WTC11 (cell line): ENCODE measurements around the gene LMCD1. TPM values are rescaled to one million over a fixed set of nuclear protein-coding genes. Genes with fewer than 3 reads are reported as not detected.

ENCODE experiments used
- ATAC-seq: fragments of 200-7000 bp; cut with Tn5 transposase; 2 replicates; pipeline ENCODE4 v1.10.0; 2021; ENCODE audit warnings: mild to moderate bottlenecking, moderate library complexity
- CTCF ChIA-PET: fragments of 300-600 bp; sonication (Branson Sonifier 250); formaldehyde crosslinking; loops from one replicate; lab custom pipeline; 2021; ENCODE audit warnings: antibody characterized with exemption; lab: Charles Lee
- POLR2A ChIA-PET: fragments of 350-600 bp; sonication (Branson Sonifier 250); formaldehyde crosslinking; loops from one replicate; lab custom pipeline; 2021; ENCODE audit warnings: antibody characterized with exemption; lab: Charles Lee
- DNase-seq: peaks from one replicate; pipeline ENCODE4 v3.0.0; 2021; ENCODE audit warnings: low spot score
- H3K27ac Mint-ChIP-seq: 2 replicates; pipeline ENCODE4 v1.8.0; 2021; ENCODE audit warnings: mixed read lengths
- H3K27me3 Mint-ChIP-seq: 2 replicates; pipeline ENCODE4 v1.8.0; 2021; ENCODE audit warnings: low read depth, mild to moderate bottlenecking, moderate library complexity, mixed read lengths
- H3K36me3 Mint-ChIP-seq: 2 replicates; pipeline ENCODE4 v1.8.0; 2021; ENCODE audit warnings: mixed read lengths
- H3K4me1 Mint-ChIP-seq: 2 replicates; pipeline ENCODE4 v1.8.0; 2022; ENCODE audit warnings: mixed read lengths
- H3K4me3 Mint-ChIP-seq: 2 replicates; pipeline ENCODE4 v1.8.0; 2021; ENCODE audit warnings: mild to moderate bottlenecking, moderate library complexity, mixed read lengths
- H3K9me3 Mint-ChIP-seq: 2 replicates; pipeline ENCODE4 v1.8.0; 2021; ENCODE audit warnings: mixed read lengths
- ATF6 ChIP-seq: sonication (generic); formaldehyde crosslinking; IDR thresholded peaks from 2 replicates; pipeline ENCODE4 v1.8.1; 2023; ENCODE audit warnings: mild to moderate bottlenecking, missing genetic modification reagents
- CDX4 ChIP-seq: fragments of 250-450 bp; sonication (Bioruptor Pico); IDR thresholded peaks from 2 replicates; pipeline ENCODE4 v1.9.0; 2021; ENCODE audit warnings: moderate library complexity, mild to moderate bottlenecking, inconsistent platforms, borderline replicate concordance
- CREB1 ChIP-seq: sonication (generic); formaldehyde crosslinking; IDR thresholded peaks from 2 replicates; pipeline ENCODE4 v1.8.0; 2023; ENCODE audit warnings: mild to moderate bottlenecking, missing genetic modification reagents
- E2F1 ChIP-seq: sonication (generic); formaldehyde crosslinking; IDR thresholded peaks from 2 replicates; pipeline ENCODE4 v1.8.0; 2022; ENCODE audit warnings: mild to moderate bottlenecking, missing genetic modification reagents
- ERG ChIP-seq: fragments of 250-450 bp; sonication (Bioruptor Pico); IDR thresholded peaks from 2 replicates; pipeline ENCODE4 v1.8.0; 2021; ENCODE audit warnings: mild to moderate bottlenecking
- GTF2I ChIP-seq: fragments of 250-450 bp; sonication (Bioruptor Pico); conservative IDR thresholded peaks from 2 replicates; pipeline ENCODE4 v1.4.0; 2021; ENCODE audit warnings: mild to moderate bottlenecking
- HMGA2 ChIP-seq: fragments of 250-450 bp; sonication (Bioruptor Pico); IDR thresholded peaks from 2 replicates; pipeline ENCODE4 v1.4.0; 2021; ENCODE audit warnings: mild to moderate bottlenecking, moderate library complexity
- IRF1 ChIP-seq: sonication (generic); formaldehyde crosslinking; IDR thresholded peaks from 2 replicates; pipeline ENCODE4 v1.8.0; 2023; ENCODE audit warnings: missing genetic modification reagents
- JUN ChIP-seq: sonication (generic); formaldehyde crosslinking; IDR thresholded peaks from 2 replicates; pipeline ENCODE4 v1.8.0; 2023; ENCODE audit warnings: mild to moderate bottlenecking, missing genetic modification reagents
- NFYB ChIP-seq: sonication (generic); formaldehyde crosslinking; conservative IDR thresholded peaks from 2 replicates; pipeline ENCODE4 v1.8.0; 2022; ENCODE audit warnings: low read depth, missing genetic modification reagents
- NR2C2 ChIP-seq: sonication (generic); formaldehyde crosslinking; IDR thresholded peaks from 2 replicates; pipeline ENCODE4 v1.8.0; 2022; ENCODE audit warnings: mild to moderate bottlenecking, missing genetic modification reagents
- NR3C1 ChIP-seq: sonication (generic); formaldehyde crosslinking; conservative IDR thresholded peaks from 2 replicates; pipeline ENCODE4 v1.8.1; 2023; ENCODE audit warnings: low read depth, mild to moderate bottlenecking, missing genetic modification reagents
- SMAD4 ChIP-seq: sonication (generic); formaldehyde crosslinking; IDR thresholded peaks from 2 replicates; pipeline ENCODE4 v1.8.0; 2022; ENCODE audit warnings: mild to moderate bottlenecking, missing genetic modification reagents
- SOX15 ChIP-seq: fragments of 250-450 bp; sonication (Bioruptor Pico); IDR thresholded peaks from 2 replicates; pipeline ENCODE4 v1.9.0; 2021; ENCODE audit warnings: mild to moderate bottlenecking
- TCF7 ChIP-seq: sonication (generic); formaldehyde crosslinking; IDR thresholded peaks from 2 replicates; pipeline ENCODE4 v1.8.0; 2022; ENCODE audit warnings: mild to moderate bottlenecking, low read depth, missing genetic modification reagents, moderate library complexity
- ZNF263 ChIP-seq: sonication (generic); formaldehyde crosslinking; IDR thresholded peaks from 2 replicates; pipeline ENCODE4 v1.8.1; 2022; ENCODE audit warnings: low read depth, mild to moderate bottlenecking, moderate library complexity, missing genetic modification reagents
- ZNF671 ChIP-seq: fragments of 250-450 bp; sonication (Bioruptor Pico); IDR thresholded peaks from 2 replicates; pipeline ENCODE4 v1.8.0; 2021; ENCODE audit warnings: mild to moderate bottlenecking
- total RNA-seq: library from RNA; stranded (reverse); gene quantifications from 3 replicates; pipeline ENCODE4 v1.2.3, GENCODE V29; 2021
- TF ChIP-seq, protein P1 (sequence below): sonication (generic); formaldehyde crosslinking; IDR thresholded peaks from 2 replicates; pipeline ENCODE4 v1.8.1; 2023; ENCODE audit warnings: mild to moderate bottlenecking, moderate library complexity, missing genetic modification reagents
- TF ChIP-seq, protein P2 (sequence below): sonication (generic); formaldehyde crosslinking; IDR thresholded peaks from 2 replicates; pipeline ENCODE4 v1.8.1; 2022; ENCODE audit warnings: low read depth, mild to moderate bottlenecking, moderate library complexity, missing genetic modification reagents, borderline replicate concordance

The LMCD1 gene
- total RNA-seq, 1 experiment from 2014 or later = 12.5 TPM

DNA sequence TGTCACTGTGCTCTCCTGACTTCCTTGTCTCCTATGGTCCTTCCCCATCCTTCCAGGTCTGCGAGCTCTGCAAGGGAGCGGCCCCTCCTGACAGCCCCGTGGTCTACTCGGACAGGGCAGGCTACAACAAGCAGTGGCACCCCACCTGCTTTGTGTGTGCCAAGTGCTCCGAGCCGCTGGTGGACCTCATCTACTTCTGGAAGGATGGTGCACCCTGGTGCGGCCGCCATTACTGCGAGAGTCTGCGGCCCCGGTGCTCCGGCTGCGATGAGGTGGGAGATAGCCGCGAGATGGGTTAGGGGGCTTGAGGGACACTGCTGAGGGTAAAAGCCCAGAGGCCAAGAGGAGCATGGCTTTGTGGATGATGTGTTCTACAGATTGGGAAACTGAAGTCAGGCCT lies 63.8 kb downstream of the LMCD1 start:
- TF ChIP-seq TCF7 (CRISPR knock-in tag) (no peak), SMAD4 (CRISPR knock-in tag) (no peak), JUN (no peak), GTF2I (CRISPR knock-in tag) (no peak), ATF6 (CRISPR knock-in tag) (no peak), CDX4 (CRISPR knock-in tag) (no peak), E2F1 (CRISPR knock-in tag) (no peak), ZNF263 (CRISPR knock-in tag) (no peak), CREB1 (CRISPR knock-in tag) (no peak), NR2C2 (CRISPR knock-in tag) (no peak), NR3C1 (CRISPR knock-in tag) (no peak), ERG (CRISPR knock-in tag) (no peak)
- TF ChIP-seq, protein P1, sequence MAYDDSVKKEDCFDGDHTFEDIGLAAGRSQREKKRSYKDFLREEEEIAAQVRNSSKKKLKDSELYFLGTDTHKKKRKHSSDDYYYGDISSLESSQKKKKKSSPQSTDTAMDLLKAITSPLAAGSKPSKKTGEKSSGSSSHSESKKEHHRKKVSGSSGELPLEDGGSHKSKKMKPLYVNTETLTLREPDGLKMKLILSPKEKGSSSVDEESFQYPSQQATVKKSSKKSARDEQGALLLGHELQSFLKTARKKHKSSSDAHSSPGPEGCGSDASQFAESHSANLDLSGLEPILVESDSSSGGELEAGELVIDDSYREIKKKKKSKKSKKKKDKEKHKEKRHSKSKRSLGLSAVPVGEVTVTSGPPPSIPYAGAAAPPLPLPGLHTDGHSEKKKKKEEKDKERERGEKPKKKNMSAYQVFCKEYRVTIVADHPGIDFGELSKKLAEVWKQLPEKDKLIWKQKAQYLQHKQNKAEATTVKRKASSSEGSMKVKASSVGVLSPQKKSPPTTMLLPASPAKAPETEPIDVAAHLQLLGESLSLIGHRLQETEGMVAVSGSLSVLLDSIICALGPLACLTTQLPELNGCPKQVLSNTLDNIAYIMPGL = no peak
- no peak overlapping the region for H3K4me3 Mint-ChIP-seq
- peaks cover 3% of the 10 kb centered on the region for H3K36me3 Mint-ChIP-seq
- no peak for DNase-seq
- CTCF ChIA-PET = no interaction called here
- H3K27ac Mint-ChIP-seq = no peak overlapping the region
- POLR2A ChIA-PET = no interaction called here
- no peaks in the 10 kb centered on the region for H3K27me3 Mint-ChIP-seq
- no peaks in the 10 kb centered on the region for H3K4me1 Mint-ChIP-seq
- H3K9me3 Mint-ChIP-seq = no peaks in the 10 kb centered on the region
- no peak for ATAC-seq

- DNase-seq = no peak
- Mint-ChIP-seq H3K36me3 (peaks cover 7% of the 10 kb centered on the region), H3K4me3 (no peak overlapping the region), H3K4me1 (no peaks in the 10 kb centered on the region), H3K27ac (no peak overlapping the region), H3K27me3 (no peaks in the 10 kb centered on the region), H3K9me3 (no peaks in the 10 kb centered on the region)
- no peak for ATAC-seq
- ChIA-PET POLR2A (no interaction called here), CTCF (no interaction called here)
- TF ChIP-seq ZNF671 (CRISPR knock-in tag) (no peak), SOX15 (CRISPR knock-in tag) (no peak), HMGA2 (CRISPR knock-in tag) (no peak), IRF1 (CRISPR knock-in tag) (no peak), NFYB (CRISPR knock-in tag) (no peak), ATF6 (CRISPR knock-in tag) (no peak)
- TF ChIP-seq, protein P2, sequence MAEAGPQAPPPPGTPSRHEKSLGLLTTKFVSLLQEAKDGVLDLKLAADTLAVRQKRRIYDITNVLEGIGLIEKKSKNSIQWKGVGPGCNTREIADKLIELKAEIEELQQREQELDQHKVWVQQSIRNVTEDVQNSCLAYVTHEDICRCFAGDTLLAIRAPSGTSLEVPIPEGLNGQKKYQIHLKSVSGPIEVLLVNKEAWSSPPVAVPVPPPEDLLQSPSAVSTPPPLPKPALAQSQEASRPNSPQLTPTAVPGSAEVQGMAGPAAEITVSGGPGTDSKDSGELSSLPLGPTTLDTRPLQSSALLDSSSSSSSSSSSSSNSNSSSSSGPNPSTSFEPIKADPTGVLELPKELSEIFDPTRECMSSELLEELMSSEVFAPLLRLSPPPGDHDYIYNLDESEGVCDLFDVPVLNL (CRISPR knock-in tag) = no peak
These were observed 66.4 kb downstream of the LMCD1 start for GRCh38 chr3:8567784-8568575.
